ENCODE results near the gene FGFRL1.
"Not testable (repeated sequence)": the region's sequence is repeated elsewhere in the genome, so short reads cannot be mapped to it uniquely, and the experiment has no call there.

FGFRL1 gene

DNA sequence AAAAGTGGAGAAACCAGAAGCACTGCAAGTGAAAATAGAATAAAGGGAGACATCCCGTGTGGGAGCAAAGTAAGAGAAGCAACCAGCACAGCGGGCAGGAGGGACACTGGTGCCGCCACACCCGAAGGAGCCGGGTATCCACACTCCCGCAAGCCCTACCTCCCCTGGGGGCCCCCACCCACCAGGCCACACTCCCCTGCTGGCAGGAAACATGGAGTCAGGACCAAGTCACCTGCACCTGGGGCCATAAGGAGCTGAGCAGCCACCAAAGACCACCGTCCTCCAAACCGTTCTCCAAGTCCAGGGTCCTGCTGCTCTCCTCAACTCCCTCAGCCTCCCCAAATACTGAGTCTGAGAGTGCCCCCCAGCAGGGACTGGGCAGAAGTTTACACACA, 30.5 kb downstream of the FGFRL1 start:
- no peak for DNase-seq

DNA sequence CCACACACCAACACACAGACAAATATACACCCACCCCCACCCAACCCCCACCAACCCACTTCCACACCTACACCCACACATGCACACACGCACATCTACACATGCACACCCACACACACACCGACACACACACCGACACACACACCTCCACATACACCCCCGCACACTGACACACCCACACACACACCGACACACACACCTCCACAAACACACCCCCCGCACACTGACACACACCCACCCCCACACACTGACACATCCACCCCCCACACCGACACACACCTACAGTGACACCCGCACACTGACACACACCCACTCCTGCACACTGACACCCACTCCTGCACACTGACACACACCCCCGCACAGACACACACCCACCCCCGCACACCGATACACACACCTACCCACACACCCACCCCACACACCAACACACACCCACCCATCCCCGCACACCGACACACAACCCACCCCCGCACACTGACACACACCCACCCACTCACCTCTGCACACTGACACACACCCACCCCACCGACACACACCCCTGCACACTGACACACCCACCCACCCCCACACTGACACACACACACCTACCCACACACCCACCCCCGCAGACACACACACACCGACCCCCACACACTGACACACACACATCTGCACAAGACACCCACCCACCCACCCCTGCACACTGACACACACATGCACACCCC, 31.1 kb downstream of the FGFRL1 start:
- DNase-seq, result no peak

DNA sequence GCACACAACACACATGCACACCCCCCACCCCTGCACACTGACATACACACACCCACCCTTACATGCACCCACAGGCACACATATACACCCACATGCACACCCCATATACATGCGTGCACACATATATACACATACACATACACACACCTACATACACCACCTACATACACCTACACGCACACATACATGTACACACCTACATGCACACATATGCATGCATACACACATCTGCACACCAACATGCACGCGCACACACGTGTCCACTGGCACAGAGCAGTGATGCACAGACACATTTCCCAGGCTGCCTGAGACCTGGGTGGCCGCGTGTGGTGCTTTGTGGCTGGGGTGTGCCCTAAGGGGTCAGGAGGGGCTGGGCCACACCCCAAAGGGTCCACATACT, 31.7 kb downstream of the FGFRL1 start:
- no peak for DNase-seq

DNA sequence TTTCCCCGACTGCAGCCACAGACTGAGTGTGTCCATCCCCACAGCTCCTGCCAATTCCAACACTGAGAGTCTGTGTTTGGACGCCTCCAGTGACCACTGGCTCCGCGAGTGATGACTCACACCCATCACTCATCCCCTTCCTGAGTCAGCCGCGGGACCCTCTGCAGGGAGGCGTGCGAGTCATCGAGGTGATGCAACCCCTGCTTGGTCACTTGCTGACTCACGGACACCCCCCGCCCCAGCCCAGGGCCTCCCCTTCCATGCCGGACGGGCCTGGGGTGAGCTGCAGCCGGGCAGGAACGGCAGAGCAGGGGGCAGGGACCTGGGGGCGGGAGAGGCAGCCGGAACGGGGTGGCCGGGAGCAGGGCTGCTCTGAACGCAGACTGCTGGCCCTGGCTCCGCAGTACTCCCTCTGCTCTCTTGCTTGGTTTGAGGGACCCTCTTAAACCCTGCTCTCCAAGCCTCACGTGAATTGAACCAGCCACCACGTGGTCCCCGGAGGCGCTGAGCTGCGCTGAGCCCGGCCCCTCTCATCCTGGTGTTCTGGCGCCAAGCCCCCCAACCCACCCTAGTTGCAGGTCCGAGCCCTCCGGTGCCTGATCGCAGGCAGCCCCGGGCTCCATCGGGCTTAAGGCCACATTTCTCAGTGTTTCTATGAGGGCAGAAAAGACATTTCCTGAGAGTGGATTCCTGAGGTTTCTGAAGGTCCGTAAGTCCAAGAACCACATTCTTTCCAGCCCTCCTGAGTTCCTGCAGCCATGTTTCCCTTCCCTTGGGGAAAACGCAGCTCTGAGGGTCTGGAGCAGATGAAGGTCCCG, 32.4 kb downstream of the FGFRL1 start:
- no peak for DNase-seq

DNA sequence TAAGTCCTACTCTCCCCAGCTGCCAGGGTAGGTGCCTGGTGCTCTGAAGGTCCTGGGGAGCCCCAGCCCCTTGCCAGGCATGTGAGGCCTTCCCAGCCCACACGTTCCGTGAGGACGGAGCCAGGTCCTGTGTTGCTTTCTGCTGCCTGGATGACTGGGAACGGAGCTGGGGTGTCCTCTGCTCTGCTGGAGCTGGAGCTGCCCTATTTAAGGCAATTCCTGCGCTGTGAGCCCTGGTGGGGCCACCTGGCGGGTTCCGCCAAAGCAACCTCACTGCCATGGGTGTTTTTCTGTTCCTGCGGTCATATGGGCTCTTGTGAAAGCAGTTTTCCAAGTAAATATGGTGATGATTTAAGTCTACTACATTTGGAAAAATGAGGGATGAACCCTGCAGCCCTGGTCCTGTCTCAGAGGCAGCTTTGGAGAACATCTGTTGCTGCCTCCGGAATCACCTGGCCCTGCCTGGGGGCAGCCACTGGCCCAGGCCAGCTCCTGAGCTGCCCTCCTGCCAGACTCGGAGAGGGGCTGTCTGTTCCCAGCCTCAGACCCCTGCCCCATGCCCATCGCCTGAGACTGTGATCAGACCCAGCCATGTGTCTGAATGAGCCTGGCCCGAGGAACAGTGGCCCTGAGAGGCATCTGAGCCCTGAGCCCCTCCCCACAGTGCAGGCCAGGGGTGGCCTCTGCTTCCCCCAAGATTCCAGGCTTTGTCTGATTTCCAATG, 33.2 kb downstream of the FGFRL1 start:
- no peak for DNase-seq

DNA sequence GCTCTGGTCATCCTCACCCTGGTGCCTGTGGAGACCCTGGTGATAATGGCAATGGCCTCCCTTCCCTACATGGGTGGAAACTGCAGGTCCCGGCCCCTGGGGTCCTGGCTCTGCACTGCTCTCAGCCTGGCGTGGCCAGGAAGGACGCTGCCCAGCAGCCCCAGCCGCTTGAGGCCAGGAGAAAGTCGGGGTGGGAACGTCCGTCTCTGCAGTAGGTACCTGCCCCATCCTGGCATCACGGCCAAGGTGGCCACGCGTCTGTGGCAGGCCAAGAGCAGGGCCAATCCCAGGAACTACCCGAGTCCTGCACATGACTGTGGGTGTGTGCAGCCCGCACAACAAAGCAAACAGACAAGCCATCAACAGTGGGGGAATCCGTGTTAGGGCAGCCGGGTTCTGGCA, 33.8 kb downstream of the FGFRL1 start:
- DNase-seq, result no peak

DNA sequence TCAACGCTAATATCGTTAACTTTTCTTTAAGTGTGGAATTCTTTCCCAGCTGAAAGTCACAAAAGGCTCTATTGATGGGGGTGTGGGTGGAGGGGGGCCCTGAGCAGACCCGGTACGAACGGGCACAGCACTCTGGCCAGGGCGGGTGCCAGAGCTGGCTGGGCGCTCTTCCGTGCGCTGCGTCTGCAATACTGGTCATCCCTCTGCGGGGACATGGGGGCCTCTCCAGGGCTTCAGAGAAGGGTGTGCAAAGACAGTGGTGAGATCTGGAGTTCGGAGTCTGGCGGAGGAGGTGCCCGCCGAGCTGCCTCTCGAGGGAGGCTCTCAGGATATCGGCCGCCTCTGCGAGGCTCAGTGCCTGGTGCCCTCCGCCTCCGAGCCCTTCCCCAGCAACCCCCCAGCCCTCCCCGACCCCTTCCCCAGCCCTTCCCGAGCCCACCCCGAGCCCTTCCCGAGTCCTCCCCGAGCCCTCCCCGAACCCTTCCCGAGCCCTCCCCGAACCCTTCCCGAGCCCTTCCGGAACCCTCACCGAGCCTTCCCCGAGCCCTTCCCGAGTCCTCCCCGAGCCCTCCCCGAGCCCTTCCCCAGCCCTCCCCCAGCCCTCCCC, 34.3 kb downstream of the FGFRL1 start:
- DNase-seq, result no peak

DNA sequence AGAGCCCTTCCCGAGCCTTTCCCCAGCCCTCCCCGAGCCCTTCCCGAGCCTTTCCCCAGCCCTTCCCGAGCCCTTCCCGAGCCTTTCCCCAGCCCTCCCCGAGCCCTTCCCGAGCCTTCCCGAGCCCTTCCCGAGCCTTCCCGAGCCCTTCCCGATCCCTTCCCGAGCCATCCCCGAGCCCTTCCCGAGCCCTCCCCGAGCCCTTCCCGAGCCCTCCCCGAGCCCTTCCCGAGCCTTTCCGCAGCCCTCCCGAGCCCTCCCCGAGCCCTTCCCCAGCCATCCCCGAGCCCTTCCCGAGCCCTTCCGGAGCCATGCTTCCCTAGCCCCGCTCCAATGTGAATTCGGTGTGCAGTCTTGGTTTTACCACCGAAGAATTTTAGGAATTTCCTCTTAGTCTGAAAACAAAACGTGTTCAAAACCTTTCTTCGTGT, 35.2 kb downstream of the FGFRL1 start:
- not testable (repeated sequence) for DNase-seq

DNA sequence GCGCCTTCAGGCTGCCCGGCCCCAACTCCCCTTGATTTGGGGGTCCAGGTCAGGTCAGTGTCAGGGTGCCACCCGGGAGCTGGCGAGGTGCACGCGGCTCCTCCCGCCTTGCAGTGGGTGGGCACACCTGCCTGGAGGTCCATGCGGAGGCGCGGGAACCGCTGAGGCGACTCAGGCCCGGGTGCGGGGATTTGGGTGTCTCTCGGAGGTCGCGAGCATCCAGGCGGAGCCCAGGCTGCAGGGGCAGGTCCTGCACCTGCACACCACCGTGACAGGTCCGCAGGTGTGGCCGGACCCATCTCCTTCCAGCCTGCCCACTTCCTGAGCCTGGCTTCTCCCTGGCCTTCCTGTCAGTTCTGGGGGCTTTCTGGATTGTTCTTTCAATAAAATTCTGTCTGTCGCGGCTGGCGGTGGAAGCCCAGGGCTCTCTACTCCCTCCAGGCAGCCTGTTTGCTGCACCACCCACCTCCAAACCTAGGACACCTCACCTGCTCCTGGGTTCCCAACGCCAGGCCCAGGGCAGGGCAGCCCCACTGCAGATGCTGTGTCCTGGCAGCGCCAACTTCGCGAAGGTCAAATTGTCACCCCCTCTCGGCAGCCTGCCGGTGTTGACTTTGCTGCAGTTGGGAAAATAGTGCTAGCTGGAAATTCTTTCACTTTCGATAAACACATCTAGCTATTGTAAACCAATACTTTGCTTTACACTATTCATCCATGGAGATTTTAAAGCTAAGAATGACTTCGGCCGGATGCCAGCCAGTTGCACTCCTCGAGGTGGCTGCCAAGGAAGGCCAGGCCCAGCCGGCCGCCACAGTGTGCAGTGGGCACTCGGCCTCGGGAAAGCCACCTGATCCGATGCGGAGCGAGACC, 35.9 kb downstream of the FGFRL1 start:
- no peak for DNase-seq

DNA sequence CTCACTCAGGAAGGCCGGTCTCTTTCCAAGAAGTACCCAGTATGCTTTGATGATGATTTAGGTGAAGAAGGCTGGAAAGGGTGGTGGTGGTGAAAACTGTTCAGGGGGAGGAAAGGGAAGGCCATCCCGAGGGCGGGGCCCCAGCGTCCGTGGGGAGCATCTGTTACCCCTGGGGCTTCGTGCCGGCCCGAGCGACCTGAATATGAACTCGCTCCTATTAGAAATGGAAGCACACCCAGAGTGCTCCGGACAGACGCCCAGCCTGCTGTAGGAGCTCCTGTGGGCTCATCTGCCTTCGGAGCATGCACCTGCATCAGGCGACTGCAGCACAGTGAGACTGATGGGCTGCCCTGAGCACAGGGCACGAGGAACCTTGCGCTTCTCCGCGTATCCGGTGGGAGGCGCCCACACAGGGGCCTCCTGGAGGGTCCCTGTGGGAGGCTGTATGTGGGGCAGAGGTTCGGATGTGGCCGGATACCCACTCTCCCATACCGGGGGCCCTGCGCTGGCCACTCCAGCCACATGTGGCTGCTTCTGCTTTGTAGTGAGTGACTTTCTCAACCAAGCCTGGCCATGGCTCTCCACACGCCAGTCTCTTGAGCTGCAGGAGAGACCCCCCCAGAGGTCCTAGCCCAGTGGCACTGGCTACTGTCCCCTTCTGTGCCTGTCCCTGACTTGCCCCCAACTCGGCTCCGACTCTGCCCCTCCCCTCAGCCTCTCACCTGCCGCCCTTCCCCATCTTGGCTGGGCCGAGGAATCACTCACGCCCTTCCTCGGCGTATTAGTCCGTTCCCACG, 36.7 kb downstream of the FGFRL1 start:
- DNase-seq, result no peak

DNA sequence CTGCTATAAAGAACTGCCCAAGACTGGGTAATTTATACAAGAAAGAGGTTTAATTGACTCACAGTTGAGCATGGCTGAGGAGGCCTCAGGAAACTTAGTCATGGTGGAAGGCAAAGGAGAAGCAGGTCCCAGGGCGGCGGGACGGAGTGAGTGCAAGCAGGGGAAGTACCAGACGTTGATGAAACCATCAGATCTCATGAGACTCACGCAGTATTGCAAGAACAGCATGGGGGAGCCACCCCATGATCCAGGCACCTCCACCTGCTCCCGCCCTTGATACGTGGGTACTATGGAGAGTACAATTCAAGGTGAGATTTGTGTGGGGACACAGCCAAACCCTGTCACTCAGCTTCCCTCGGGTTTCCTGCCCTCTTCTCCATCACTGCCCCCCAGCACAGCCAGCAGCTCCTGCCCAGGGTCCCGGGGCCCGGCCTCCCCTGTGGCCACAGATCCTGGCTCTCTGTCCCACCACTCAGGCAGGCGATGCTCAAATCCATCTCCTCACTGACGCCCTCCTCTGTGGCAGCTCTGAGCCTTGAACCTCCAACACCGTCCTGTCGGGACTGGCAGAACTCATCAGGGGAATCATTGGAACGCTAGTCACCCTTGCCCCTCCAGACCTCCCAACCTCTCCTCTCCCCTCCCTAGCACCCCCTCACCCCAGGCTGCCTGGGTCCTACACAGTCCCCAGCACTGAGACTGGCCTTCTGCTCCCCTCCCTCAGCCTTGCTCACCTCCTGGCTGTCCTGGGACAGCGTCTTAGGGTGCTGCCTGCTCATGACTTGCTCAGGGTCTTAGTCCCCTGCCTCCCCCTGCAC, 37.6 kb downstream of the FGFRL1 start:
- no peak for DNase-seq

DNA sequence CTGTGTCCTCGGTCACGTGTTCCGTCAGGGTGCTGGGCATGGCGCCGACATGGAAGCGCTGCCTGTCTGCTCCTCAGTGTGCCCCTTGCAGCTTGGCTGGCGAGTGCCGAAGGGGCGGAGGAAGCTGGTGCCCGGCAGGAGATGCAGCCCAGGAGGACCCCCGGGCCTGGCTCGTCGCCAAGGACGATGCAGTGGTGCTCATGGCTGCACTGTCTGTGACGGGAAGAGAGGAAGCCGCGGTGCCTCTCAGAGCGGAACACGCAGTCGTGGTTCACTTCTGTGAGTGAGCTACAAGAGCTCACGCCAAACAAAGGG, 38.1 kb downstream of the FGFRL1 start:
- DNase-seq, result no peak

DNA sequence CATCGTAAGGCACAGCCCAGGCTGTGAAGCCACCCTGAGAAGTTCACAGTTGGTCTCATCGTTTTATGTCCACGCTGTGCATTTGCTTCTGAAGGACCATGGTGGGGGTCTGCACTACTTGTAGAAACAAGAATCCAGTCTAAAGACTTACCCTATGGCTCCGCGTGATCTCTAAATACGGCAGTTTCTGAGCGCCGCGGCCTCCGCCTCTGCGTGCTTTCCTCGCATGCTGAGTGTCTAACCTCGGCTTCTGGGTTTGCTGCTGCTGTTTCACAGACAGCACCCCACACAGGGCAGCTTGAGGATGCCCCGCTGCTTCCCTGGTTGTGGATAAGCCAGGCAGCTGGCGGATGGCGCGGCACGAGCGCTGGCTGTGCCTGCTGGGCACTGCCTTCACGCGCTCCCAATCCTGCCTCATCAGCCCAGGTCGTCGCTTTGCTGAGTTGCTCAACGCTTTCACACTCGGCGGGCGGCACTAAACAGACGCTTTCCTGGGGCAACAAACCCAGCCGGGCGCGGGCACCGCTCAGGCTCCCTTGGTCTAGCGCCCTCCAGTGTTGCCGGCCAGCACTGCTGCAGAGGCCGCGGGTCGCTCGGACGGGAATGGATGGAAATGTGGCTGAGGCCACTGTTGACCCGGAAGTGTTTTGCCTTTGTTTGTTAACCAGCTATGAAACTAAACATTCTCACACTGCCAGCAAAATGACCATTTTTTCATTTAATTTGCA, 39.2 kb downstream of the FGFRL1 start:
- no peak for DNase-seq

DNA sequence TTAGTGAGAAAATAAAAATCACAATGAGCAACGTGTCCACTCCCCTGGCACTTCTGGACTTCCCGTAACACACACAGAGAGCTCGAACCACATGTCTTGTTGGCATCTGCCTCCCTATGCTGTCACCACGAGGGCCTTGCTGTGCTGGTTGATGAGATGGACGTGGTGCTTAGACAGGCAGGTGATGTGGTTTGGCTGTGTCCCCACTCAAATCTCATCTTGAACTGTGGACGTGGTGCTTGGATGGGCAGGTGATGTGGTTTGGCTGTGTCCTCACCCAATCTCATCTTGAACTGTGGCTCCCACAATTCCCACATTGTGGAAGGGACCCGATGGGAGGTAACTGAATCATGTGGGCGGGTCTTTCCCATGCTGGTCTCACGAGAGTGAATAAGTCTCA, 40.0 kb downstream of the FGFRL1 start:
- no peak for DNase-seq

DNA sequence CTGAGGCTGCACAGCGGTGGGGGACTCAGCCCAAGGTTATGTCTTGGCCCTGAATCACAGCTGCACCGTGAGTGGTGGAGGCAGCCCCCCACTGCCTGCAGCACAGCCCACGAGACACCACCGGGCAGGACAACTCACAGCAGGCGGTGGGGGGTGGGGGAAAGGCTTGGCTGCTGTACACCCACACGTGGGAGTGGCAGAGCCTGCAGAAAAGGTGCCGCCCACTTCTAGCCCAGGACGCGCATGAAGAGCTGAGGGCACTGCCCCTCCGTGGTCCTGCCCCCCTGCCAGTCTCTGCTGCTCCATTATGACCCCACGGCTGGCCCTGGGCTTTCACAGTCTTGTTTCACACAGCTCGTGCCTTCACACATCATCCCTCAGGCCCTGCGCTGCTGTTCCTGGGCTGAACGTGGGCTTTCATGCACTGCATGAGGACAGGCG, 40.8 kb downstream of the FGFRL1 start:
- no peak for DNase-seq

DNA sequence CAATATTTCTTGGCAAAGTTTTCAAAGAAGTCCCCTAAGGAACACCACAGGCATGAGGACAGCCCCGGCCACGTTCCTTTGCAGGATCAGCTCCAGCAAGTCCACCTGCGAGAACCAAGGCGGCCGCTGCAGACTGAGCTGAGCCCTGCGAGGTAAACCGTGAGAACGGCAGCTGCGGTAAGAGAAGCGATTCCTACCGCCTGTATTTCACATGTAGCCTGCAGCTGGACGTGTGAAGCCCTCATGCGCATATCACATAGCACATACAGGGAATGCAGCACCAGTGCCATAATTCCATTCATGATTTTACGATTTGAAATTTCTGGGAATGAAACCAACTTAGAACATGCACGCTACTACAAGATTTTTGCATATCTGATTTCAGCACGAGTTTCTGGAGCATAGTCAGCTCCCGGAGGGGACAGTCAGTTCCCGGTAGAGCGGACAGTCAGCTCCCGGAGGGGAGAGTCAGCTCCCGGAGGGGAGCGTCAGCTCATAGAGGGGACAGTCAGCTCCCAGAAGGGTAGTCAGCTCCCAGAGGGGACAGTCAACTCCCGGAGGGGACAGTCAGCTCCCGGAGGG, 41.7 kb downstream of the FGFRL1 start:
- DNase-seq, result no peak

DNA sequence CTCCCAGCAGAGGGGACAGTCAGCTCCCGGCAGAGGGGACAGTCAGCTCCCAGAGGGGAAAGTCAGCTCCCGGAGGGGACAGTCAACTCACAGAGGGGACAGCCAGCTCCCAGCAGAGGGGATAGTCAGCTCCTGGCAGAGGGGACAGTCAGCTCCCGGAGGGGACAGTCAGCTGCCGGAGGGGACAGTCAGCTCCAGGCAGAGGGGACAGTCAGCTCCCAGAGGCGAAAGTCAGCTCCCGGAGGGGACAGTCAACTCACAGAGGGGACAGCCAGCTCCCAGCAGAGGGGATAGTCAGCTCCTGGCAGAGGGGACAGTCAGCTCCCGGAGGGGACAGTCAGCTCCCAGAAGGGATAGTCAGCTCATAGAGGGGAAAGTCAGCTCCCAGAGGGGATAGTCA, 42.5 kb downstream of the FGFRL1 start:
- DNase-seq, result not testable (repeated sequence)

DNA sequence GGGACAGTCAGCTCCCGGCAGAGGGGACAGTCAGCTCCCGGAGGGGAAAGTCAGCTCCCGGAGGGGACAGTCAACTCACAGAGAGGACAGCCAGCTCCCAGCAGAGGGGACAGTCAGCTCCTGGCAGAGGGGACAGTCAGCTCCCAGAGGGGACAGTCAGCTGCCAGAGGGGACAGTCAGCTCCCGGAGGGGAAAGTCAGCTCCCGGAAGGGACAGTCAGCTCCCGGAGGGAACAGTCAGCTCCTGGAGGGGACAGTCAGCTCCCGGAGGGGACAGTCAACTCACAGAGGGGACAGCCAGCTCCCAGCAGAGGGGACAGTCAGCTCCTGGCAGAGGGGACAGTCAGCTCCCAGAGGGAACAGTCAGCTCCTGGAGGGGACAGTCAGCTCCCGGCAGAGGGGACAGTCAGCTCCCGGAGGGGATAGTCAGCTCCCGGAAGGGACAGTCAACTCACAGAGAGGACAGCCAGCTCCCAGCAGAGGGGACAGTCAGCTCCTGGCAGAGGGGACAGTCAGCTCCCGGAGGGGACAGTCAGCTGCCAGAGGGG, 43.3 kb downstream of the FGFRL1 start:
- not testable (repeated sequence) for DNase-seq

DNA sequence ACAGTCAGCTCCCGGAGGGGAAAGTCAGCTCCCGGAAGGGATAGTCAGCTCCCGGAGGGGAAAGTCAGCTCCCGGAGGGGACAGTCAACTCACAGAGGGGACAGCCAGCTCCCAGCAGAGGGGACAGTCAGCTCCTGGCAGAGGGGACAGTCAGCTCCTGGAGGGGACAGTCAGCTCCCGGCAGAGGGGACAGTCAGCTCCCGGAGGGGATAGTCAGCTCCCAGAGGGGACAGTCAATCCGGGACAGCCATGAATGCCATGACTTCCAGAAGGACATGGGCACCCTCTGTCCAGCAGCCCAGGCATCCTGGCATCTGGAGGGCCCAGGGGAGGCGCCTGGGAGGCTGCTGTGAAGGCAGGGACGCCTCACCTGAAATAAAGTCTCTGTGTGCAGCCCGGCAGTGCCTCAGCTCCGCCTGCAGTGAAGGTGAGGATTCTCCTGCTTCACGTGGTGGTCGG, 43.8 kb downstream of the FGFRL1 start:
- DNase-seq, result not testable (repeated sequence)

Data from KG1 (cell line).